ENCODE results near the gene PTPRM.

DNA sequence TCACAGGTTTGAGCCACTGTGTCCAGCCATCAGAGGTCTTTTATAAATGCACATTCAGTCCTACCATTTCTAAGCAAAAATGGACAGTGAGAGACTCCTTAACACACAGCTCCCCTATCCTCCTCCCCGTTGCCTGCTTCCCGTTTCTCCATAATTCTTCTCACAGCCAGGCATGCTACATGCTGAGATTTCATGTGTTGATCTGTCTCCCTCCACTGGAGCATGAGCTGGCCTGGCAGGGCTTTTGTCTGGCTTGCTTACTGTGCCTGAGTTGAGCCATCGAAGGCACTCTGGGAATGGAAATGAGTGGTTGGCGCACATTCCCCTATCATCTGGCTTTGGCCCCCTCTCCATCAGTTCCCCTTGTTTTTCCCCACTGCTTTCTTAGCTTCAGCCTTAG lies 413.5 kb downstream of the PTPRM start:
- TF ChIP-seq POLR2A (IDR thresholded peaks at IDR 0.05; ENCODE audit: low read depth, low read length) (no peak), POLR2AphosphoS5 (IDR thresholded peaks at IDR 0.05; ENCODE audit: low read depth, low read length) (no peak)

Measured in GM12892 (cell line).